Erythroblast (primary cell): ENCODE results near the gene MAPT.

ENCODE experiments used
- GATA1 ChIP-seq: IDR thresholded peaks from 2 replicates; pipeline ENCODE4 v1.6.1; 2011; ENCODE audit warnings: low read depth, mild to moderate bottlenecking, control low read depth, low read length, moderate library complexity
- POLR2A ChIP-seq: IDR thresholded peaks from 2 replicates; pipeline ENCODE4 v1.6.1; 2011; ENCODE audit warnings: mild to moderate bottlenecking, low read length

DNA sequence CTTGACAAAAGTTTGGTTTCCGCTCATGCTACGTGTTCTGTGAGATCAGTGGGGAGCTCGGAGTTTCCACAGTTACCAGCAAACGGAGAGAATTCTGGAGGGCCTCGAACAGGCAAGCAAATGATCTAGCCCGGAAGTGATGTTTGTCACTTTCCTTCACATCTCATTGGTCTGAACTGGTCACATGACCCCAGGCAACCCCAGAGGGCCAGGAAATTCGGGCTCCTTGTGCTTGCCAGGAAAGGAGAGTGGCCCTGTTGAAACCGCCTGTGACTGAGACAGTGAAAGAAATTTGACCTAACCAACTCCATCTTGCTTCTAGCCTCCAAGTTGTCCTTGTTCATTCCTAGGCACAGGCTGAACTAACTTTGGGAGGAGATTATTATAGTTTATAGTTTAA is 26.7 kb upstream of the MAPT start:
- TF ChIP-seq POLR2A = no peak
- no peak for TF ChIP-seq GATA1
